ENCODE results near the gene KRTAP5-3.
A peak's percentile ranks its signal among the peaks of the same experiment; 100 is the strongest.
"Not testable (repeated sequence)": the region's sequence is repeated elsewhere in the genome, so short reads cannot be mapped to it uniquely, and the experiment has no call there.

The KRTAP5-3 gene

DNA sequence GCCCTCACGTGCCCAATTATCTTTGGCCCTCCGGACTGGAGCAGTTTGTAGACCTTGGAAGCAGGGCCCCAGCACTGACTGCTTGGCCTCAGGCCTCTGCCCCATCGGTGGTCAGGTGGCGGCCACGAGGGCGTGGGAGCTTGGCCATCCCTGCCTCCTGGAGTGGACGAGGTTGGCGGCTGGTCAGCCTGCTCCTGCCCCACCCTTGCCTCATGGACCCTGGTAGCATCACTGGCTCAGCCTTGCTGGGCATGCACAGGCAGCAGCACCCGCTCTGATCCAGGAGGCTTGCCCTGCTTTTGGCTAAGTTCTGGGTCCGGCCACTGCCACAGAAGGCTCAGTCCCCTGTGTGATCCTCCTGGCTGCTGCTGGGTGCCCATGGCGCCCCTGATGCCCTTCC is 4.1 kb downstream of the KRTAP5-3 start:
- Histone ChIP-seq H3K27ac (no peak overlapping the region), H3K4me3 (no peak overlapping the region), H3K27me3 (peaks cover 0 to 40% of the 10 kb centered on the region in 2 donors), H3K36me3 (no peaks in the 10 kb centered on the region), H3K9me3 (no peaks in the 10 kb centered on the region), H3K4me1 (no peaks in the 10 kb centered on the region)
- TF ChIP-seq, protein P1, sequence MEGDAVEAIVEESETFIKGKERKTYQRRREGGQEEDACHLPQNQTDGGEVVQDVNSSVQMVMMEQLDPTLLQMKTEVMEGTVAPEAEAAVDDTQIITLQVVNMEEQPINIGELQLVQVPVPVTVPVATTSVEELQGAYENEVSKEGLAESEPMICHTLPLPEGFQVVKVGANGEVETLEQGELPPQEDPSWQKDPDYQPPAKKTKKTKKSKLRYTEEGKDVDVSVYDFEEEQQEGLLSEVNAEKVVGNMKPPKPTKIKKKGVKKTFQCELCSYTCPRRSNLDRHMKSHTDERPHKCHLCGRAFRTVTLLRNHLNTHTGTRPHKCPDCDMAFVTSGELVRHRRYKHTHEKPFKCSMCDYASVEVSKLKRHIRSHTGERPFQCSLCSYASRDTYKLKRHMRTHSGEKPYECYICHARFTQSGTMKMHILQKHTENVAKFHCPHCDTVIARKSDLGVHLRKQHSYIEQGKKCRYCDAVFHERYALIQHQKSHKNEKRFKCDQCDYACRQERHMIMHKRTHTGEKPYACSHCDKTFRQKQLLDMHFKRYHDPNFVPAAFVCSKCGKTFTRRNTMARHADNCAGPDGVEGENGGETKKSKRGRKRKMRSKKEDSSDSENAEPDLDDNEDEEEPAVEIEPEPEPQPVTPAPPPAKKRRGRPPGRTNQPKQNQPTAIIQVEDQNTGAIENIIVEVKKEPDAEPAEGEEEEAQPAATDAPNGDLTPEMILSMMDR (IDR thresholded peaks at IDR 0.05): no peak
- intact Hi-C loops (cut with DNase I; ENCODE audit: low total_unique reads): no loop called here
- no peak for DNase-seq

DNA sequence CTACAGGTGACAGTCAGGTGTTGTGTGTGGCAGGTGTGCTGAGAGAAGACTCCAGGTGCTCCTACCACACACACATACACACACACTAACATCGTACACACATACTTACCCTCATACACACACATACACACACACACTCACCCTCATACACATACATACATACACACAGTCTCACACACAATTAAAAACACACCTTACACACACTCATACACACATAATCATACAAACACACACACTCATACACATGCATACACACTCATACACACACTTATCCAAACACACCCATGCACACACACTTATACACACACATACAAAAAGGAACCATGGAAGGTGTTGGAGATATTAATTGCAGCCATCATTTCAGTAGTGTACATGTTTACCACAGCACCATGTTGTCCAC is 4.6 kb downstream of the KRTAP5-3 start:
- Histone ChIP-seq H3K9me3 (no peaks in the 10 kb centered on the region), H3K27ac (no peak overlapping the region), H3K4me3 (no peak overlapping the region), H3K4me1 (no peaks in the 10 kb centered on the region), H3K27me3 (peaks cover 0 to 38% of the 10 kb centered on the region in 2 donors), H3K36me3 (no peaks in the 10 kb centered on the region)
- TF ChIP-seq, protein P1 (IDR thresholded peaks at IDR 0.05): no peak
- DNase-seq: no peak
- intact Hi-C loops (cut with DNase I; ENCODE audit: low total_unique reads): no loop called here

DNA sequence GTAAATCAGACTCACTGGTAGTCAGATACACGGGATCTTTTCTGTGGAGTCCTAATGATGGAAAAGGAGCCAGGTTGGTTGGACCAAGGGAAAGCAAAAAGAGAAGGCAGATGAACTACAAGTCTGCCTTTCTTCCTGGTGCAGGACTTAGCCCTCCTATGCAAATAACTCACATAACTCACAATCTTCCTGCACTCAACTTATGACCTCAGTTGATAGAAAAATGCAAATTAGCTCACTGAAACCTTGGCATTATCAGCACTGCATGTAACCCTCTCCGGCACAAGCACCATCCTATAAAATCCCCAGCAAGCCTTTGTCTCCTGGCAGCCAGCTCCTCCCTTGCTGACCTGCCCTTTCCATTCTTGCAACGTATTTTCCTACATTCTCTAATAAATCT is 6.6 kb downstream of the KRTAP5-3 start:
- DNase-seq; H3K9me3 ChIP-seq; H3K4me3 ChIP-seq; H3K36me3 ChIP-seq; H3K27ac ChIP-seq; H3K4me1 ChIP-seq; intact Hi-C loops (cut with DNase I; ENCODE audit: low total_unique reads): not testable (repeated sequence)
- H3K27me3 ChIP-seq: peaks cover 0 to 33% of the 10 kb centered on the region in 2 donors

DNA sequence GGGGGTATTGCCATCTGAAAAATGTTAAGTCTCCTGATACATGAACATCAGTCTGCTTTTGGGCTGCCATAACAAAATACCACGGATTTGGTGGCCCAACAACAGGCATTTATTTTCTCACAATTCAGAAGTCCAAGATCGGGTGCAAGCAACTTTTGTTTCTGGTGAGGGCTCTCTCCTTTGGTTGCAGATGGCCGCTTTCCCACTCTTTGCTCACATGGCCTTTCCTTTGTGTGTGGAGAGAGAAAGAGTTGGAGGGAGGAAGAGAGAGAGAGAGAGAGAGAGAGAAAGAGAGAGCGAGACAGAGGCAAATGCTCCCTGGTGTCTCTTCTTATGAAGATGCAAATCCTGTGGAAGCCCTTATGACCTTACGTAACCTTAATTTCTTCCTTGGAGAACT is 7.6 kb downstream of the KRTAP5-3 start:
- H3K36me3 ChIP-seq: no peaks in the 10 kb centered on the region
- no peak overlapping the region for H3K4me3 ChIP-seq
- DNase-seq: no peak
- H3K4me1 ChIP-seq: no peaks in the 10 kb centered on the region
- peaks cover 0 to 27% of the 10 kb centered on the region in 2 donors for H3K27me3 ChIP-seq
- TF ChIP-seq, protein P1 (IDR thresholded peaks at IDR 0.05): no peak
- no peak overlapping the region for H3K27ac ChIP-seq
- intact Hi-C loops (cut with DNase I; ENCODE audit: low total_unique reads): no loop called here
- no peaks in the 10 kb centered on the region for H3K9me3 ChIP-seq

DNA sequence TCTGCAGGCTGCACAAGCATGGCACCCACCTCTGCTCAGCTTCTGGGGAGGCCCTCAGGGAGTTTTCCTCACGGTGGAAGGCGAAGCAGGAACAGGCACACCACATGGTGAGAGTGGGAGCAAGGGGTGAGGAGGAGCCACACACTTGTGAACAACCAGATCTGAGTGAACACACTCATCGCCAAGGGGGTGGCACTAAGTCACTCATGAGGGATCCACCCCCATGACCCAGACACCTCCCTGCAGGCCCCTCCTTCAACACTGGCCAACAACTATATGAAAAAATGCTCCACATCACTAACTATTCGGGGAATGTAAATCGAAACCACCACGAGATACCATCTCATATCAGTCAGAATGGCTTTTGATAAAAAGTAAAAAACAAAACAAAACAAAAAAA is 9.4 kb downstream of the KRTAP5-3 start:
- Histone ChIP-seq H3K27ac (no peak overlapping the region), H3K4me3 (no peak overlapping the region), H3K36me3 (no peaks in the 10 kb centered on the region), H3K27me3 (peaks cover 0 to 17% of the 10 kb centered on the region in 2 donors), H3K9me3 (no peaks in the 10 kb centered on the region), H3K4me1 (no peaks in the 10 kb centered on the region)
- TF ChIP-seq, protein P1 (IDR thresholded peaks at IDR 0.05): no peak
- DNase-seq: peak in 1 of 2 donors; percentile 10
- intact Hi-C loops (cut with DNase I; ENCODE audit: low total_unique reads): no loop called here

DNA sequence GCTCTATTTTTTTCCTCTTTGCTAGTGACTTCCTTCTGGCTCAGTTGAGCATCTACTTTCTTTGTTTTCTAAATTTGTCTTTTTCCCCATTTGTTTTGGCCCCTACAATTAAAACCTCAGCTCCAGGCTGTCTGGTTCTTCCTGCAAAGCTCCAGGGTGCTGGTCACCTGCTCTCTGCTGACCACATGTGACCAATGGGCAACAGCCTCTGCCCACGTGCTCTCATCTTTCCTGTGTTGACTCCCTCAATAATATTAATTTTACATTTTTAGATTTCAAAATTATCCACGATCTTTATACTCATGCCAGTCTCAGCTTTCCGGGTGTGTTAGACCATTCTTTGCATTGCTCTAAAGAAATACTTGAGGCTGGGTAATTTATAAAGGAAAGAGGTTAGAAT is 9.9 kb downstream of the KRTAP5-3 start:
- peaks cover 0 to 20% of the 10 kb centered on the region in 2 donors for H3K27me3 ChIP-seq
- H3K27ac ChIP-seq; H3K4me3 ChIP-seq; H3K9me3 ChIP-seq; H3K4me1 ChIP-seq; intact Hi-C loops (cut with DNase I; ENCODE audit: low total_unique reads); H3K36me3 ChIP-seq: not testable (repeated sequence)
- DNase-seq: peak in 1 of 2 donors; percentile 6

DNA sequence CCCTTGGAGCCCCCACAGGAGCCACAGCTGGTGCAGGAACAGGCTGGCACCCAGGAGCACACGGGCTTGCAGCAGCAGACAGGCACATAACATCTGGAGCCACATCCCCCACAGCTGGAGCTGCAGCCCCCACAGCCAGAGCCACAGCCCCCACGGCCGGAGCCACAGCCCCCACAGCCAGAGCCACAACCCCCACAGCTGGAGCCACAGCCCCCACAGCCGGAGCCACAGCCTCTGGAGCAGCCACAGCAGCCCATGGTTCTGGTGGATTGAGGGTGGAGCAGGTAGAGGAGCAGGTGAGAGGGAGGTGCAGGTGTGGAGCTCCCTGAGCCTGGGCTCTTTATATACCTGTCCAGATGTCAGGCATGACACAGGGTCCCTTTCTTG is 10.3 kb downstream of the KRTAP5-3 start, which contains the start of gene KRTAP5-2:
KRTAP5-2 (minus strand) TSS at position 301 of the 387 bp plus-strand sequence; CDS start at position 257, 44 bp downstream.
- Histone ChIP-seq H3K27ac (no peak within 1 kb of the TSS), H3K4me3 (no peak within 1 kb of the TSS), H3K9me3 (no peaks in the 10 kb centered on the region), H3K4me1 (no peaks in the 10 kb centered on the region), H3K36me3 (no peaks in the 10 kb centered on the region), H3K27me3 (peaks cover 0 to 22% of the 10 kb centered on the region in 2 donors)
- intact Hi-C loops (cut with DNase I; ENCODE audit: low total_unique reads): no loop called here
- no peak for DNase-seq
- TF ChIP-seq, protein P1 (IDR thresholded peaks at IDR 0.05): no peak
